Measurements from ENCODE around the gene NPC2. TPM values are rescaled to one million over a fixed set of nuclear protein-coding genes. Genes with fewer than 3 reads are reported as not detected.

The NPC2 gene
- polyA plus RNA-seq, 2 of the 4 experiments (the other 2 are of a cell fraction), result 97.7 to 457 TPM

GRCh38 chr14:74503291-74503937 lies 10.3 kb upstream of the NPC2 start:
- Histone ChIP-seq H3K4me3 (no peak overlapping the region), H3K4me2 (no peak overlapping the region), H3K9me3 (no peaks in the 10 kb centered on the region), H3K4me1 (peaks cover 12% of the 10 kb centered on the region; the same call in 2 of the 3 replicates), H3K27ac (no peak overlapping the region; a peak in 1 of 6 replicates)
- ChIA-PET POLR2A (no interaction called here), CTCF (interaction anchor here (0.5 to 6.8 kb wide), 11 partner anchors 11 to 301 kb away, joined by 3 to 62 read pairs (median 6); partner anchors contain the start of genes ISCA2 and NPC2)
- ATAC-seq, result no peak
- no peak for TF ChIP-seq PHF8 (IDR thresholded peaks at IDR 0.05; ENCODE audit: borderline replicate concordance, low read depth)
- FAIRE-seq, result no peak
- DNase-seq (ENCODE audit: low read depth in 1 of 2, low spot score in 1 of 2), result no peak
- 84% methylated on average over 13 of the region's 14 CpGs for WGBS (ENCODE audit: missing lambda C conversion rate)

- H3K4me1 ChIP-seq, result peaks cover 12% of the 10 kb centered on the region; the same call in 2 of the 3 replicates
- peak overlapping the region; percentile 25 to 68; a peak in 2 of 6 replicates for H3K27ac ChIP-seq
- ATAC-seq, result peak; percentile 79 to 85
- no peak for FAIRE-seq
- no peaks in the 10 kb centered on the region for H3K9me3 ChIP-seq
- no peak overlapping the region for H3K4me2 ChIP-seq
- TF ChIP-seq KDM1A (IDR thresholded peaks at IDR 0.05; ENCODE audit: low read depth) (no peak), CTCF (IDR thresholded peaks at IDR 0.05) (peak; percentile 60), HDAC2 (IDR thresholded peaks at IDR 0.05) (no peak), SMC3 (IDR thresholded peaks at IDR 0.05) (peak; percentile 35; the same call in 2 of the 3 replicates), RAD21 (conservative IDR thresholded peaks at IDR 0.05 in 1 of 2, IDR thresholded peaks at IDR 0.05 in 1 of 2) (peak; percentile 35 to 57)
- WGBS (ENCODE audit: missing lambda C conversion rate), result 61% methylated on average over 21 of the region's 21 CpGs
- ChIA-PET POLR2A (interaction anchor here (1.2 kb wide), 1 partner anchor 9 kb away, joined by 5 read pairs; the partner anchor contains the start of genes ISCA2 and NPC2), CTCF (interaction anchor here (0.6 to 6.8 kb wide), 30 partner anchors 10 to 358 kb away, joined by 3 to 62 read pairs (median 6); partner anchors contain the start of genes ISCA2, LTBP2, NPC2 and YLPM1)
- peak; percentile 44 to 60 for DNase-seq (ENCODE audit: low read depth in 1 of 2, low spot score in 1 of 2)
- no peak overlapping the region for H3K4me3 ChIP-seq
These were observed 9.3 kb upstream of the NPC2 start for GRCh38 chr14:74502236-74503019.

- ATAC-seq (no peak), DNase-seq (ENCODE audit: low read depth in 1 of 2, low spot score in 1 of 2) (no peak), FAIRE-seq (no peak)
- WGBS (ENCODE audit: missing lambda C conversion rate), result 56% methylated on average over 5 of the region's 5 CpGs
- ChIA-PET CTCF (interaction anchor here (0.6 to 6.8 kb wide), 30 partner anchors 9 to 359 kb away, joined by 3 to 62 read pairs (median 5); partner anchors contain the start of genes ISCA2, LTBP2, NPC2 and YLPM1), POLR2A (interaction anchor here (1.2 kb wide), 1 partner anchor 8 kb away, joined by 5 read pairs; the partner anchor contains the start of genes ISCA2 and NPC2)
- Histone ChIP-seq H3K4me3 (no peak overlapping the region), H3K4me1 (peaks cover 12% of the 10 kb centered on the region; the same call in 2 of the 3 replicates), H3K4me2 (no peak overlapping the region), H3K27ac (peak overlapping the region; percentile 25 to 68; a peak in 2 of 6 replicates), H3K9me3 (no peaks in the 10 kb centered on the region)
- no peak for TF ChIP-seq POLR2AphosphoS2 (conservative IDR thresholded peaks at IDR 0.05; ENCODE audit: low read length)
- no peak for TF ChIP-seq RCOR1 (IDR thresholded peaks at IDR 0.05; ENCODE audit: low read depth, low read length)
- no peak for TF ChIP-seq FOSL2 (IDR thresholded peaks at IDR 0.05)
- TF ChIP-seq FOSL2 (CRISPR knock-in tag; IDR thresholded peaks at IDR 0.05), result no peak
- no peak for TF ChIP-seq CEBPB (IDR thresholded peaks at IDR 0.05)
- no peak for TF ChIP-seq HOXB13 (CRISPR knock-in tag; IDR thresholded peaks at IDR 0.05; ENCODE audit: low read depth)
- no peak for TF ChIP-seq HES2 (IDR thresholded peaks at IDR 0.05)
- TF ChIP-seq TP53 (CRISPR knock-in tag; IDR thresholded peaks at IDR 0.05), result no peak
- no peak for TF ChIP-seq TFCP2L1 (CRISPR knock-in tag; IDR thresholded peaks at IDR 0.05)
- TF ChIP-seq NPAS2 (CRISPR knock-in tag; IDR thresholded peaks at IDR 0.05; ENCODE audit: borderline replicate concordance), result no peak
- no peak for TF ChIP-seq CHD4 (IDR thresholded peaks at IDR 0.05; ENCODE audit: borderline replicate concordance)
- TF ChIP-seq CTCF (IDR thresholded peaks at IDR 0.05), result no peak
- TF ChIP-seq RNF2 (IDR thresholded peaks at IDR 0.05; ENCODE audit: borderline replicate concordance, low read depth), result no peak
- TF ChIP-seq NFE2L2 (conservative IDR thresholded peaks at IDR 0.05; ENCODE audit: low read length), result no peak
- TF ChIP-seq POLR2A (IDR thresholded peaks at IDR 0.05; ENCODE audit: low read length), result no peak
- no peak for TF ChIP-seq CBX2 (IDR thresholded peaks at IDR 0.05; ENCODE audit: borderline replicate concordance, low read depth)
- no peak for TF ChIP-seq RFX5 (IDR thresholded peaks at IDR 0.05)
- TF ChIP-seq ZSCAN20 (CRISPR knock-in tag; IDR thresholded peaks at IDR 0.05), result no peak
These were observed 8.6 kb upstream of the NPC2 start for GRCh38 chr14:74501691-74502090.

Measured in A549 (cell line).